CD4-positive, alpha-beta T cell treated with Interleukin-10 for 1 hour (primary cell): ENCODE results near the gene ATP10A.
A peak's percentile ranks its signal among the peaks of the same experiment; 100 is the strongest.

ENCODE experiments used
- DNase-seq: peaks from one replicate; pipeline ENCODE4 v3.0.0-alpha.2; 2020

Gene ATP10A, protein sequence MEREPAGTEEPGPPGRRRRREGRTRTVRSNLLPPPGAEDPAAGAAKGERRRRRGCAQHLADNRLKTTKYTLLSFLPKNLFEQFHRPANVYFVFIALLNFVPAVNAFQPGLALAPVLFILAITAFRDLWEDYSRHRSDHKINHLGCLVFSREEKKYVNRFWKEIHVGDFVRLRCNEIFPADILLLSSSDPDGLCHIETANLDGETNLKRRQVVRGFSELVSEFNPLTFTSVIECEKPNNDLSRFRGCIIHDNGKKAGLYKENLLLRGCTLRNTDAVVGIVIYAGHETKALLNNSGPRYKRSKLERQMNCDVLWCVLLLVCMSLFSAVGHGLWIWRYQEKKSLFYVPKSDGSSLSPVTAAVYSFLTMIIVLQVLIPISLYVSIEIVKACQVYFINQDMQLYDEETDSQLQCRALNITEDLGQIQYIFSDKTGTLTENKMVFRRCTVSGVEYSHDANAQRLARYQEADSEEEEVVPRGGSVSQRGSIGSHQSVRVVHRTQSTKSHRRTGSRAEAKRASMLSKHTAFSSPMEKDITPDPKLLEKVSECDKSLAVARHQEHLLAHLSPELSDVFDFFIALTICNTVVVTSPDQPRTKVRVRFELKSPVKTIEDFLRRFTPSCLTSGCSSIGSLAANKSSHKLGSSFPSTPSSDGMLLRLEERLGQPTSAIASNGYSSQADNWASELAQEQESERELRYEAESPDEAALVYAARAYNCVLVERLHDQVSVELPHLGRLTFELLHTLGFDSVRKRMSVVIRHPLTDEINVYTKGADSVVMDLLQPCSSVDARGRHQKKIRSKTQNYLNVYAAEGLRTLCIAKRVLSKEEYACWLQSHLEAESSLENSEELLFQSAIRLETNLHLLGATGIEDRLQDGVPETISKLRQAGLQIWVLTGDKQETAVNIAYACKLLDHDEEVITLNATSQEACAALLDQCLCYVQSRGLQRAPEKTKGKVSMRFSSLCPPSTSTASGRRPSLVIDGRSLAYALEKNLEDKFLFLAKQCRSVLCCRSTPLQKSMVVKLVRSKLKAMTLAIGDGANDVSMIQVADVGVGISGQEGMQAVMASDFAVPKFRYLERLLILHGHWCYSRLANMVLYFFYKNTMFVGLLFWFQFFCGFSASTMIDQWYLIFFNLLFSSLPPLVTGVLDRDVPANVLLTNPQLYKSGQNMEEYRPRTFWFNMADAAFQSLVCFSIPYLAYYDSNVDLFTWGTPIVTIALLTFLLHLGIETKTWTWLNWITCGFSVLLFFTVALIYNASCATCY (N-terminal part only)

DNA sequence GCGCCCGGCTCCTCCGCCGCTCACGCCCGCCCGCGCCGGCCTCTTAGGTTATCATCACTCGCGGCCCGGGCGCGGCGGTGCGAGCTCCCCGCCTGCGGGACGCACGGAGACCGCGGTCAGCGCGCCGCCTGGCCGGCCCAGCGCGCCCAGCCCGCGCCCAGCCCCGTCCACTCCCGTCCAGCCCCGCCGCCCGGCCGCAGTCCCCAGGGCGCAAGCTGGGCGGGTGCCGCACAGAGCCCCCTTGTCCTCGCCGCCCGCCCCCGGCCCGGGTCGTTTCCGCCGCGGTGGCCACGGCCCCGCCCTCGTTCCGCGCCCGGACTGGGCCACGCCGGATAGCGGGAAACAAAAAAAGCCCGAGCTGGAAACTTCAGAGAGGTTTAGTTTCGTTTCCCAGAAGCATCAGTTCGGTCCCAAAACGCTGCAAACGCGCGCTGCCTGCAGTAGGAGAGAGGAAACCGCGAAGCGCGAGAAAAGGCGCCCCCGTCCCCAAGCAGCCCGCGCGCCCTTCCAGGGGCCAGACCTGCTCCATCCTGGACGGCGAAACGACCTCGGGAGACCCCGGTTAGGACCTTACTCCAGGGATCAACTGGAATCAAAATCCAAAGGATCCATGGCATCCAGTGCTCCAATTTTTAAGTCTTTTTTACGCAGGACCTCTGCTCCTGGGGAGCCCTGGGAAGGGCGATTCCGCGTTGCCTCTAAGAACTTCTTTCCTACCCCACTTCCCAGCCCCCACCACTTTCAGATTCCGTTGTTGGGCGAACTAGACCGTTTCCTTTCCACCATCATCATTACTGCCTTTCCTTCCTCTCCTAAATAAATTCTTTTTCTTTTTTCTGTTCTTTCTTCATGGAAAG lies at the start of gene ATP10A:
Gene ATP10A (minus strand): TSS at position 217 of the 857 bp plus-strand sequence. CDS start 231 bp downstream, outside the sequence.
- peak; percentile 55 for DNase-seq

DNA sequence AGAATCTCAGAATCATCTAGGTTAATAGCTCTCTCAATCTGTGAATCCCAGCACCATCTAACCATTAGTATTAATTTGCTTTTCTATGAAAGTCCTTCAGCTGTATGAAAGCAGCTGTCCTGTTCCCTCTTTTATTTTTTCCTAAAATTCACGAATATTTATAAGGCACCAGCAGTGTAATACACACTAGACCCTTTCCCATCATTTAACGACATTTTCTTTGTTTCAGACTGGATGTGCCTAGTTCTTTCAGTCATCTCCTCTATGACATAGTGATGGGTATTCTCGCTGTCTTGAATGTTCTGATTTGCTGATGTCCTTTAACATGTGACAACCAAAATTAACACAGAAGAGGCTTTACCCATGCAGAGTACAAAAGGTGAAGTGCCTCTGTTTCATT lies 48.9 kb upstream of the ATP10A start:
- no peak for DNase-seq

DNA sequence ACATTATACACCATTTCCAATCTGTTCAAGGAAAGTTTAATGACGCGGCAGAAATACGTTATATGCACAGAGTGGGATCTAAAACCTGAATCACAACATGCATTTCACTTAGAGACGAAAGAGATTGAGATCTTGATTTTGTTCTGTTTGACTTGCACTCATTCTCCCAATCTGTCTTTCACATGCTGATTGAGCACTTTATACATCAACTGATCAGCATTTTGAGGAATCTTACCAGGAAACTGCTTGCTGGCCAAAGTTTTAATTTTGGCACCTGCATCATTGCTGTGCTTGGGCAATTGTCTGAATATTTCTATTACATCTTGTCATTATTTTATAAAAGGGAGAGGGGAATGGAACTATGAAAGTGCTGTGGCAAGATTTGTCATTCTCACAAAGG lies 47.7 kb upstream of the ATP10A start:
- no peak for DNase-seq

DNA sequence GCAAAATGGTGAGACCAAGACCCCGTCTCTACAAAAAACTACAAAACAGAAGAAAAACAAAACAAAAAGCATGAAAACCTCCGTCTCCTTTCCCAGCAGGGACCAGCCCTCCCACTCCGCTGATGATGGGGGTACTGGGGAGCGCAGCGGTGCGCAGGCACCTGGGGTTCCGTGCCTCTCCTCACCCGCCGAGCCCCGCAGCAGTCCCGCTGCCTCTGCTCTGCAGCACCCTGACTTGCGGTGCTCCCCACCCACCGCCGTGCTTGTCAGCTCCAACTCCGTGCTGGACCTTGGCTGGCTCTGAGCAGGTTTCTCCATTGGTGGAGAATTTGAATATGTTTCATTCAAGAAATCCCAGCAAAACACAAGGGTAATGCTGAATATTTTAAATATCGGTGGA lies 46.7 kb upstream of the ATP10A start:
- no peak for DNase-seq

DNA sequence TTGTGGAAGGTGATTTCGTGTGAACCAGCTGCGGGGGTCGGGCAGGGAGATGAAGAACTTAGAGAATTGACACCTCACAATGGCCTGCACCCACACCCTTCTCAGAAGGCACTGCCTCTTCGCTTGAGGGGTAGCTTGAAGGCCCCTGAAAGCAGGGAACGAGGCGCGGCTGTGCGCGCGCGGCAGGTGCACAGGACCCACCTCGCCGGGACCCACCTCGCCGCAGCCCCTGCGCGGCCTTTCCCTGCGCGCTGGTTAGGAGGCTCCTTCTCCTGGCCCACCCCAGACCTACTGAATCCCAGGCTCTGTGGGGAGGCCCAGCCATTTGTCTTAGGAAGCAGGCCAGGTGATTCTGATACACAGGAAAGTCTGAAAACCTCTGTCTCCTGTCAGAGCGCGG lies 46.2 kb upstream of the ATP10A start:
- no peak for DNase-seq

DNA sequence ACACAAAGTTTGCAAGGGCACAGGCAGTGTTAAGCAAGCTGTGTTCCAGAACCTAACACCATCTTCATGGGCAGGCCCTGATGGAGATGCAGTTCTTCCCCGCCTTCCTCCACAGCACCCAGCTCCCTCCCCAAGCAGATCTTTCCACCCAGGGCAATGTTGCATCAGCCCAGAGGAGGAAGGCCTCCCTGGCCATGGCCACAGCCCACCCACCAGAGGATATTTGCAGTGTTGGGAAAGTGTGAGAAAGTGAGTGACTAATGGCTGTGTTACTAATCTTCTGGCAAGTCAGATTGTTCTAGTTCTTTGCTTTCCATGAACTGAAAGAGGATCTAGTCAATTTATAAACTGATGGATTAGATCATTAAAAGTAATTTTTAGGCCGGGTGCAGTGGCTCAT lies 42.0 kb upstream of the ATP10A start:
- no peak for DNase-seq

DNA sequence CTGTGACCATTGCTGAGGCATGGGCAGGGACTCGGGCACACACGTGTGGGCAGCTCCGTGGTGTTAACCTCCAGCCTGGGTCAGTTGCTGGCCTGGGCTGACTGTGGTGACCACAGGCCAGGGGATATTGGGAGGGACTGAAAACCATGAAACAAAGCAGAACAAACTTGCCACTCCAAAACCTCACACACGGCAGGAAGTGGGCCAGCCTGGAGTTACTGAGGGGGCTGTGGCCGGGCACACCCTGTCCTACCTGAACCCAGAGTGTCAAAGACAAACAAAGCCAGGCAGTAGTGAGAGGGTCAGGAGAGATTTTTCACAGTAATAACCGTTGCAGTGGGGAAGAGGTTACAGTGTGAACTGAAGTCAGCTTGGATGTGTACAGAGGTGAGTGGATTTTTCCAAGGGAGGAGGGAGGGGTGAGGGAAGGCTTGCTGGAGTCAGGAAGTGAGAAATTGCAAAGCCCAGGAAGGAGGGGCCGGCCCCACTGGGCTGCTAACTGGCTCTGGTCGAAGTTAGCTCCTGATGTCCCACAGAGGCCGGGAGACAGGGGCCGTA lies 40.0 kb upstream of the ATP10A start:
- DNase-seq, result no peak

DNA sequence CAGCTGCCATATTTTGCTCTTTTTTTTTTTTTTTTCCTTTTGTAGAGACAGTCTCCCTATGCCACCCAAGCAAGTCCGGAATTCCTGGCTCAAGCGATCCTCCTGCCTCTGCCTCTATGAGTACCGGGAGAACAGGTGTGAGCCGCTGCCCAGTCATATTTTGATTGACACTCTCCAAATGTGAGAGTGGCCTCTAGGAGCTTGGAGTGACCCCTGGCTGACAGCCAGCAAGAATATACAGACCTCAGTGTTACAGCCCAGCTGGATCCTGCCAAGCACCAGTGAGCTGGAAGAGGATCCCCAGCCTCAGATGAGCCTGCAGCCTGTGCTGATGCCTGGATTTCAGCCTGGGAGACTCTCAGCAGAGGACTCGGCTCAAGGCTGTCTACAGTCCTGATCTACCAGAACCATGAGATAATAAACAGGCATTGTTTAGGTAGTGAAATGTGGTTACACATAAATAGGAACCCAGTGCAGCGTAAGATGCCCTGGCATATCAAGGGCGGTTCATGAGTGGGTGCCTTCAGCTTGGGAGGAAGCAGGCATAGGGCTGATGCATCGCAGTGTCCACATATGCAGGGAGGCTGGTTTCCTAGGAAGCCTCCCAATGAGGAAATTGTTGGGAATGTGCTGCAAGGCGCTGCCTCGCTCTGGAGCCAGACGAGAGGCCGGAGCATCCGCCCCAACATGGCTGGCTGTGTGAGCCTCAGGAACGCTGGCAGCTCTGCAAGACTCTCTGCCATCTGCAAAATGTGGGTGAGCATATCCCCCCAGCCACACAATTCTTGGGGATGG lies 38.9 kb upstream of the ATP10A start:
- no peak for DNase-seq

DNA sequence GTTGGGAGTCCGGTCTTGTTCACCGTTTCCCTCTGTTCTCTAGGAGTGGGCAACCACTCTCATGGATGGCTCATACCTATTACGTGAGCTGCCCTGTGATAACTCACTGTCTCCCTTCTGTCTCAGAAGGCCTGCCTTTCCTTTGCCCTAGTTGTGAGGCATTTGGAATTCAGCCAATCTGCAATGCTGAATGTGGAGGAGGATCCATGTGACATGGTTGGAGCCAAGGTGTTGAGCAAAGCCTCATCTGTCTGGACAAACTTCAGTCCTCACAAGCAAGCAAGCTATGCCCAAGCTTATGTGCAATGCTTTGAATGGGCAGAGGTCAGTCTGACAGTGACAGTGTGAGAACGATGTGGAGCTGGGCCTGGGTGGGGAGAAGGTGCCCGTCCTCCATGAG lies 37.8 kb upstream of the ATP10A start:
- DNase-seq, result no peak

DNA sequence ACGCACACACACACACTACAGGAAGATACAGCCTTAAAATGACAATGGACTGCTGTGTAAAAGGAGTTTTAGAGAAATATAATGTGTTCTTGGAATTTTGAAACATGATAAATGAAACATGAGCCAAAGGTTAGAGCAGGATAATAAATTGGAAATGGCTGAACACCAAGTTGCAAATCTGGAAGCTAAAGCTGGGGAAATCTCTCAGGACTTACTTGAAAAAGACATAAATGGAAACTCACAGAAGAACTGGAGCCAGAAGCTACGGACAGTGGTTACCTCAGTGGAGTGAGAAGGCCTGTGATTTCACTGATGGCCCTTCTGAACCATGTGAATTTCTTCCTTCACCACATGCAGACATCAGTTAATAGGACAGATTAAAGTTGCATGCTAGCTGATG lies 37.3 kb upstream of the ATP10A start:
- no peak for DNase-seq

DNA sequence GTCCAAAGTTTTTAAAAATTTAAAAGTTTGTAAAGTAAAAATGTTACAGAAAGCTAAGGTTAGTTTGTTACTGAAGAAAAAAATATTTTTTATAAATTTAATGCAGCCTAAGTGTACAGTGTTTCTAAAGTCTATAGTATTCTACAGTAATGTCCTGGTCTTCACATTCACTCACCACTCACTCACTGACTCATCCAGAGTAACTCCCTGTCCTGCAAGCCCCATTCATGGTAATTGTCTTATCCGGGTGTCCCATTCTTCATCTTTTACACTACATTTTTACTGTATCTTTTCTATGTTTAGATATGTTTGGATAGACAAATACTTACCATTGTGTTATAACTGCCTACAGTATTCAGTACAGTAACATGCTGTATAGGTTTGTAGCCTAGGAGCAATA lies 36.7 kb upstream of the ATP10A start:
- no peak for DNase-seq

DNA sequence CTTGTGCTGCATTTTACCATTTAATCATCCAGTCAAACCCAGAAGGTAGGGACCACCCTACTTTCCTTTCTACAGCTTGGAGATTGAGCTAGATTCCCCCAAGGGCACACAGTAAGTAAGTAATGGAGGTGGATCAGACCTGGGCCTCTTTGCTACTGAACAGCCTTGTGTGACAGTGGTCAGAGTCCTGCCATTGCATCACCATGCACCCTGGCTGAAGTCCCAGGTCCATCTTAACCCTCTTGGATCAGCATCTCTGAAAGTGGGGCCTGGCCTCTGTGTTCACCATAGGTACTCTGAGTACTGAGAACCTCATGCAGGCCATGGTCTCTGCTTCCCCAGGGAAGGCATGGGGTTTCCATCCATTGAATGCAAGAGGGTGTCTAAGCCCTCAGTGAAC lies 34.5 kb upstream of the ATP10A start:
- DNase-seq, result no peak

DNA sequence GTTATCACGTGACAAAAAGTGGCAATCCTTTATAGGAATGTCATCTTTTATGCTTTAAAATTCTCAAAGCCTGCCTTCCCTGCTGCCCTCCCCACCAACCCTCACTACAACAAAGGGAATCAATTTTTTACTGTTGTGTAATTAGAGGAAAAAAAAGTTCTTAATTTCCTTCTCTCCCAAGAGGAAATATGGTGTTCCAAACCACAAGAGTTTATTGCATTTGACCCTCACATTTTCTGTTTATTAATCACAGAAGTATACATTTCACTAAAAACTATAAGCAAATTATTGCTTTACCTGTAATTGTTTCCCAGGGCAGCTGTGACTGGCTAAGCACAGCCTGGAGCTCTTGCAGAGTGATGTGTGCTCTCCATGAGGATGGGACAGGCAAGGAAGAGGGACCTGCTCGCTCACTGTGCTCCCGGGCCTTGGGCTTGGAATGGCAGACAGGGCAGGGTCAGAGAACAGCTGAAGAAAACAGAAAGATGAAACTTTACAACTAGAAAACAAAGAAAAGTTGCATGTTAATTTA lies 31.3 kb upstream of the ATP10A start:
- DNase-seq, result no peak

DNA sequence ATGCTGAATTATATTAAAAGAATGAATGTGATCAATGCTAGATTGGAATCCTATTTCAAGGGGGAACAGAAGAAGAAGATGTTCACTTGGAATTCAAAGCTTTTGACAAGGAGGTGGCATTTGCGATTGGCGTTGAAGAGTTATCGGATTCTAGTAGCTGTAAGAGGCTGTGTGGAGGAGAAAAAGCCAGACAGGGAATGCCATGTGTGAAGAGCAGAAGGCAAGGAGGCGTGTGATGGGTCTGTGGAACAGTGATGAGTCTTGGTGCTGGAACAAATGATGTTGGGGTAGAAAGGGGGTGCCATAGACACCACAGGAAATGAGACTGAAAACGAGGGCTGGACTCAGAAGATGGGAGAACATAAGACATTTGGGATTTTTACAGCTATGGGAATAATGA lies 30.5 kb upstream of the ATP10A start:
- no peak for DNase-seq

DNA sequence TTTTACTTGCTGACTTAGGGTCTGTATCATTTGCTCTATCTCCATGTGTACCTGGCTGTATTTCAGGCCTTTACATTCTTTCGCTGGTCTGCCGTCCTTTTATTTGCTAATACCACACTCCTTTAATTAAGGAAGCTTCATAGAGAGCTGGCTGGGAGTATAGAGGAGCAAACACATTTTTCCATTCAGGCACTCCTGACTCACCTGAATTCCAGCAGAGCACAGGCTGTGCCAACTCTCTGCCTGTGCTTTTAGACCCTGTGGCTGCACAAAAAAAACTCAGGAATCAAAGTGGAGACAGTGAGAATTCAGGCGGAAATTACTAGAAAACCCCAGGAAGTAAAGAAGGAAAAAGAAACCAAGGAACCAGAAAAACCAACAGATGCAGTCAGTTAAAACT lies 29.0 kb upstream of the ATP10A start:
- DNase-seq, result no peak

DNA sequence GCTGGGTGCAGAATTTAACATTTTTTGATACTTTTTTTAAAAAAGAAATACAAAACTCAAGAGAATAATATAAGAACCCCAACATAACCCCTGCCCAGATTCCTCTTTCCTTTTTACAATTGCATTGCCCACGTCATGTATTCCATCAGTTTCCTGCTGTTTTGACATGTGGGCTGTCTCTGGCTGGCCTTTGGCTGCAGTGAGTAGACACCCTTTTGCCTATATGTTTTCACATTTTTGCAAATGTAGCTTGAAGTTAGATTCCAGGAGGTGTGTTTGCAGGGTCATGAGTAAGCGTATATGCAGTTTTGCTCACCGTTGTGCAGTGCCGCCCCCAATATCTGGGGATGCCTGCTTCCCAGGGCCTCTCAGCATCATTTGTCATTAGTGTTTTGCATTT lies 28.0 kb upstream of the ATP10A start:
- DNase-seq, result no peak

DNA sequence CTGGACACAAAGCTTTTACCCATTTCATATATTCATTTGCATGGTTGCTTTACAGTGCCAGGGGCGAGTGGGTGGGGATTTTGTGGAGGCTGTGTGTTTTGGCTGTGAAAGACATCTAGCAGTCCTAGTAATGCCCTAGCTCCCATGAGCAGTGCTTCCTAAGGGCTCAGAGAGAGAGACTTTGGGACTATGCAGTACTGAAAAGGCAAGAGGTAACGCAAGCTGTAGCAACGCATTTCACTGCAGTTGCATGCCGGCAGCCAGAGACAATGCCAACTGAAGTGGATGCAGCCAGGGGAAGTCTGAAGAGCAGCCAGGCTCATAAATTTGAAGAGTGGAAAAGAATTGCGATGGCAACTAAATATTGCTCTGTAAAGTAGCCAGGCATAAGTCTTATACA lies 27.4 kb upstream of the ATP10A start:
- DNase-seq, result no peak

DNA sequence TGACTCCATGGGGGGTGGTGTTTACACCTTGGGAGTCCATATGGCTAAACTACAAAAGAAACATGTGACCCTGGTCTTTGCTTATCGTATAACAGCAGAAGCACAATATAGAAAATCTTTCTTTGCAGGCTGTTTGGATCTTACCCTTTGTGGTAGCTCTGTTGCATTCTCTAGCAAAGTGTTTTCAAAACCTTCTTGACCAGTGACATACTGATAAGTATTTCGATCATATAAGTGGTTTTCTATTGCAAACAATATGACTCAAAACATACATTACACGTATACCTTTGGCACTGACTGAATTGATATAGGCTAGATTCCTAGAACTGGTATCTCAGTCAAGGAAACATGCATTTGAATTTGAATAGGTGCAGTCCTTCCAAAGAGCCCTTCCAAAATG lies 24.7 kb upstream of the ATP10A start:
- no peak for DNase-seq

DNA sequence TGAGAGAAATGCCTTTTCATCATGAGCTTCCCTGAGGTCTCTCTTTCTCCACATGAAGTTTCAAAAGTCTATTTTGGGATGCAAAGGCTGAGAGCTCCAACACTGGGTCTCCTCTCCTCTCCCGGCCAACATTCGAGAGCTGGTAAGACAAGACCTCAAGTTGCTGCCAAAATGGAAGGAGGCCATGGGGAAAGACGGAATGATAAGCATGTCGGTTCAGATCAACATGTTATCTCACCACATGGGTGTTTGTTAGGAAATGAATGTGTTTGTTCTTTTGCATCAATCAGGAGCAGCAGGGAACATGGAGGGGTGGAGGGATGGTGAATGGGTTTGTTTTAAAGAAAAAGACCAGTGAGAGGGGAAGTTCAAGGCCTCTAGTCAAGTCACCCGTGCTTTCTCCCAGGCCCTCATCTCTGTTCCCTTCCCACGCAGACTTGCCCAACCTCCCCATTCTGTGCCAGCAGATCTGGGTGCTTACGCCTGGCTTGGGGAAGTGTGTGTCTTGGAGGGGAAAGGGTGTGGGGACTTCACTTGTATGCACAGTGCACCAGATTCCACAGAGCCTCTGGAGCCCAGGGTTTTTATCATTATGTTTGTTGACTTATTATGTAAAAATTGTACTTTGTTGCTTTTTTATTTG lies 23.5 kb upstream of the ATP10A start:
- DNase-seq, result no peak

DNA sequence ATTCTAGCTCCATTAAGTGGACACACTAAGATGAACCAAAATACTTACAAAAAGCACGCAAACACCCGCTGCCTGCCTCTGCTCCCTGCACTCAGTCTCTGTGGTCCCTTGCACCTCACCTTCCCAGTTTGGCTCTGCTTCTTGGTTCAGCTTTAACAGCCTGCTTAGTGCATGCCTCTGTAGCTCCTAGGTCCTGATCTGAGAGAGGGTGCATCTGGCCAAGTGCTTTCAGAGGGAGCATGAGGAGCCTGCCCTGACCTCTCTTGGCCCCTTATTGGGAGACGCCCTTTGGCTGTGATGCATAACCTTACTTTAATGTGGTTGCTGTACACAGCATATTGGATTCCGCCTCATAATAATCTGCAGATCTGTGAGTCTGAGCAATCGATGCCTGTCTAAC lies 21.2 kb upstream of the ATP10A start:
- no peak for DNase-seq
